Mucosa of rectum (tissue), 2 donors: ENCODE data around the gene RHBDF1.
A peak's percentile ranks its signal among the peaks of the same experiment; 100 is the strongest.

ENCODE experiments used
- H3K27ac ChIP-seq, 2 donors: one replicate each; pipeline ENCODE4 v1.7.0; 2013; ENCODE audit warnings: inconsistent platforms in 2 of 2, low read depth in 2 of 2, low read length in 2 of 2
- H3K27me3 ChIP-seq, 2 donors: one replicate each; pipeline ENCODE4 v1.7.0; 2013; ENCODE audit warnings: low read length in 2 of 2; ENCODE audit not compliant: control insufficient read depth in 2 of 2, insufficient read depth in 2 of 2
- H3K36me3 ChIP-seq, 2 donors: one replicate each; pipeline ENCODE4 v1.7.0; 2013; ENCODE audit warnings: low read length in 2 of 2; ENCODE audit not compliant: control insufficient read depth in 2 of 2, insufficient read depth in 2 of 2
- H3K4me1 ChIP-seq, 2 donors: one replicate each; pipeline ENCODE4 v1.7.0; 2013; ENCODE audit warnings: low read length in 2 of 2, mild to moderate bottlenecking in 1 of 2; ENCODE audit not compliant: control insufficient read depth in 2 of 2, insufficient read depth in 2 of 2
- H3K4me3 ChIP-seq, 2 donors: one replicate each; pipeline ENCODE4 v1.7.0; 2013; ENCODE audit warnings: low read length in 2 of 2
- H3K9ac ChIP-seq, 2 donors: one replicate each; pipeline ENCODE4 v1.7.0; 2013; ENCODE audit warnings: low read length in 2 of 2, low read depth in 1 of 2, mild to moderate bottlenecking in 1 of 2
- H3K9me3 ChIP-seq, 2 donors: one replicate each; pipeline ENCODE4 v1.7.0; 2013; ENCODE audit warnings: low read length in 2 of 2; ENCODE audit not compliant: control insufficient read depth in 2 of 2
- donor health status: healthy.
- donor health status: Normal muscosa, but diverticular disease.

The RHBDF1 gene

DNA sequence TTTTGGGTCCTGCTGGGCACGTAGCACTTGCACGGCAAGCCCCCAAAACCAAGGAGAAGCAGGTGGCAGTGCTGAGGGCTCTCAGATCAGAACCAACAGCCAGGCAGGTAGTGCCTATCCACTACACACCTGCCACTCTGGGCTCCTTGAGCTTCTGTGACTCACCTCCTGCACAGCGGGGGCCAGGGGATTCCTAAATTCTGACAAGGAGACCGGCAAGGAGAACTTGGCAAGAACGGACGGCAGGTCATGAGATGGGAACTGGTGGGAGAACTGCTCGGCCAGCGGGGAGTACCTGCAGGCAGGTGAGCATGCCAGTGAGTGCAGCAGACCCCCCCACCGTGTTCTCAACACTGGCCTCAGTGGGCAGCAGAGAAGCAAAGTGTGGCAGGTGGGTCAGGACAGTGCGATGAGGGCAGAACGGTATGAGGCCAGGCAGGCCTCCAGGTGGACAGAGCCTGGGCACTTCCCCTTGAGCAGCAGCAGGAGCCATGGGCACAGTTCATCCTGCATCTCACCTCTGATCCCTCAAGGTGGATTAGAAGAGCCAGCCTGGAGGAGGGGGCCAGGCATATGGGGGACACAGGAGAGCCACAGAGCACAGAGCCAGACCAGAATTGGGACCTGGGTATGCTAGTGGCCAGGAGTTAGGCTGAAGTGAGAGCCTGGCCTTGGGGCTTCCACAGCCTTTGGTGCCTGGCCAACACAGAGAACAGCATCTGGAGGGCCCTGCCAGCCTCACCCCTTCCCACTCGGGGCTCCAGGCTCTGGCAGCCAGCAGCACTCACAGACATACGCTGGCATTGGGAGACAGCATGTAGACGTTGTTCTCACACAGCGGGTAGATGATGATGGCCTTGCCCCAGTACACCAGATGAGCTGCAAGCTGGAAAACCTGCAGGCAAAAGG, 20.3 kb upstream of the RHBDF1 start:
- Histone ChIP-seq H3K27me3 (no peaks in the 10 kb centered on the region), H3K4me1 (no peaks in the 10 kb centered on the region), H3K36me3 (peaks cover 10 to 22% of the 10 kb centered on the region in 2 donors), H3K9ac (no peak overlapping the region), H3K4me3 (no peak overlapping the region), H3K27ac (no peak overlapping the region), H3K9me3 (no peaks in the 10 kb centered on the region)

DNA sequence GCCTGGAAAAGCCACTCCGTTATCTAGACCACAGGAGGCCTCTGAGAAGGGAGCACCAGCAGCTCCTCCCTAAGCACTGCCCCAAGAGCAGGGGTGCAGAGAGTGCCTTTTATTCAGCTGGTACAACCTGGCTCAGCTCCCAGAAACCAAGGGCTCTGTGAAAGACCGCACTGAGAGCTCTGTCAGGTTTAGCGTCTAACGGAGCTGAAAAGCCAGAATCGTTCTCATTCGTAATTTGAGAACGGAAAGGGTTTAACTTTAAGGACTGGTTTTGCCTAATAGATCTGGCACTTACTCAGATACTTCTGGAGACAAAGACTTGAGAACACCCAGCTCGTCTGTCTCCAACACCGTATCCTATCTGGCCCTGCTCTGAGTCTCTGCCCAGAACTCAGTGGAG, 19.1 kb upstream of the RHBDF1 start:
- Histone ChIP-seq H3K4me1 (no peaks in the 10 kb centered on the region), H3K9ac (no peak overlapping the region)

DNA sequence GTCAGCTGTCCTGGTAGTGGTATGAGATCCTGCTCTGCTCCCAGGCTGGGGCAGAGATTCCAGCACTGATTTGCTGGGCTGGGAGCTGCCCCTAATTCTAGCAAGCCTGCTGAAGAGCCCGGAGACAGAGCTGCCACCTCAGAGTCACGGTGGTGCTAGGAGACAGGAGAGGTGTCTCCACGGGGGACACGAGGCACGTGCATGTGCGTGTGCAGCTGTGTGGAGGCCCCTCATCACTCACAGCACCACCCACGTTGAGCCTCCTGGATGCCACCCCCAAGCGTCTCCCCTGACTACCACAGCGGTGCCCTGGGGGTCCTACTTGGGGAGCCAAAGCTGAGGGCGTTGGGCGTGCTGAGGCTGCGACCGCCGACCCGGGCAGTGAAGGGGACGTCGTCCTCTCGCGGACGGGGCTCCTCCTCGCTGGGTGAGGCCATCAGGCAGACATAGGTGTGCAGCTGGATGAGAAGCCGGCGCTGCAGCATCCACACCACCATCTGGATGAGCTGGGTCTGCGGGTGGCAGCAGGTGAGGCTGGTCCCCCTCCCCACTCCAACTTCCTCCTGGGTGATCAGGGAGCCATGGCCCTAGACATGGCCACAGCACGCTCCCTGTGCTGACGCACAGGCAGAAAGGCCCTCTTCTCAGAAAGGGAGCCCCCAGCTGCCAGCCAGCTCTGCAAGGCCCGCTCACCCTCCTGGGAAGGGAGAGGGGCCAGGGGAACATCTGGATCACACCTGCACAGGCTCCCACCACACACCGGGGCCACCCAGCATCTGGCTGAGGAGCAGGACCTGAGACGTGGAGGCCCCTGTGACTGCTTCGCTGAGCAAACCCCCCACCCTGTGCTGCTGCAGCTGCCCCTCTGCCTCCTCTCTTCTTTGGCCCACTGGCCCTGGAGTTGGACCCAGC, 17.2 kb upstream of the RHBDF1 start:
- no peak overlapping the region for H3K9ac ChIP-seq
- peaks cover 21 to 36% of the 10 kb centered on the region in 2 donors for H3K36me3 ChIP-seq
- H3K4me1 ChIP-seq, result peaks cover 5 to 7% of the 10 kb centered on the region in 2 donors
- no peaks in the 10 kb centered on the region for H3K9me3 ChIP-seq
- H3K27ac ChIP-seq, result no peak overlapping the region
- no peaks in the 10 kb centered on the region for H3K27me3 ChIP-seq
- no peak overlapping the region for H3K4me3 ChIP-seq

More for the DNA sequence above, 19.1 kb upstream of the RHBDF1 start:
- H3K36me3 ChIP-seq, result peaks cover 16 to 29% of the 10 kb centered on the region in 2 donors
- H3K4me3 ChIP-seq, result no peak overlapping the region
- no peaks in the 10 kb centered on the region for H3K9me3 ChIP-seq
- no peak overlapping the region for H3K27ac ChIP-seq
- H3K27me3 ChIP-seq, result no peaks in the 10 kb centered on the region

DNA sequence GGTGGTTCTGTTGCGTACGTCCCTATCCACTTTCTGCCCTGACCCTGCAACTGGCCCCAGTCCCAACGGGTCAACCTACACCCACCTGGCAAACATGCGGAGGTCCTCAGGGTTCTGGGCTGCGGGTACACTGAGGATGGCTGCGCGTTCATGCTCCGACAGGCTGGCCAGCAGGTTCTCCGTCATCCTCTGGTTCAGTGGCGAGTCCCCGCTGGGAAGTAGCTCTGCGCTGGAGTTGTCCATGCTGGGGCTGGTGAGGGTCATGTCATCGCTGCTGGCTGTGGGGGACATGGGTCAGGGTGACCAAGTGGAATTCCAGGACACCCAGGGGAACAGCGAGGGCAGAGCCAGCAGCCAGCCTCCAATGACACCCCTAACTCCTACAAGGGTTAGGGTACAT, 16.2 kb upstream of the RHBDF1 start:
- H3K4me1 ChIP-seq, result peaks cover 11 to 17% of the 10 kb centered on the region in 2 donors
- H3K9me3 ChIP-seq, result no peaks in the 10 kb centered on the region
- no peaks in the 10 kb centered on the region for H3K27me3 ChIP-seq
- H3K36me3 ChIP-seq, result peaks cover 23 to 36% of the 10 kb centered on the region in 2 donors
- no peak overlapping the region for H3K9ac ChIP-seq
- no peak overlapping the region for H3K4me3 ChIP-seq
- H3K27ac ChIP-seq, result no peak overlapping the region

DNA sequence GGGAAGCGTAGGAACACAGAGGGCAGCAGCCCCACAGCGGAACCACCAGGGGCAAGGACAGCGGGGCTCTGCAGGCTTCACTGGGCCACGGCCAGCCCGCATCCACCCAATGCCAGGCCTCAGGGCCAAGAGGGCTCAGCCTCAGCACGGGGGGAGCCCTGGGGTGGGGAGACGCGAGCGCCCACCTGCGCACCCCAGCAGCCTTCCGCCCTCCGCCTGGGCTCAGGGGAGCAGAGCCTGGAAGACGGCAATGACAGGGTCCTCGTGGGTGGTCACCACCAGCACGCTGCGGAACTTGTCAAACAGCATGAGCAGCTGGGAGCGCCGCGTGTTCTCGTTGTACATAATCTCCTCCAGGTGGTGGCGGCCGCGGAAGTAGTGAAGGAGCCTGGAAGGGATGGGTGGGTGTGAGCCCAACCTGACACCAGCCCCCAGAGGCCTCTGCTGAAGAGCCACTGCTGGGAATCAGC, 14.1 kb upstream of the RHBDF1 start:
- H3K4me1 ChIP-seq, result peaks cover 11 to 17% of the 10 kb centered on the region in 2 donors
- H3K36me3 ChIP-seq, result peaks cover 23 to 34% of the 10 kb centered on the region in 2 donors
- H3K27me3 ChIP-seq, result no peaks in the 10 kb centered on the region
- no peaks in the 10 kb centered on the region for H3K9me3 ChIP-seq
- H3K27ac ChIP-seq, result no peak overlapping the region
- no peak overlapping the region for H3K4me3 ChIP-seq
- H3K9ac ChIP-seq, result no peak overlapping the region

DNA sequence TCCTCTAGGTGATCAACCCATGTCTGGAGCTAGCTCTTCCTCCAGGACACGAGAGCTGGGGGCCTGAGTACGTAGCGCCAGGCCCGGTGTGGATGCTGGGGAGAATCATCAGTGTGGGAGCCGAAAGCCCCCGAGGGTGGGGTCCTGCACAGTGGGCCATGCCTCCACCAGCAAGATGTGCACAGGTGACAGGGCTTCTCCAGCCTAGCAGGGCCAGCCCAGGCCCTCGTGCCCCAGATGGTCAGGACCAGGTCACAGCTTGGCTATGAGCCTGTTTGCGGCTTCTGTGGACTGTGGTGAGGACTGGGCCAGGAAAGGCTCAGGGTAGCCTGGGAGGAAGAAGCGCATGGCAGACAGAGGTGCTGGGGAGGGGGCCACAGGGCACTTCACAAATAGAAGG, 13.4 kb upstream of the RHBDF1 start:
- peaks cover 23 to 34% of the 10 kb centered on the region in 2 donors for H3K36me3 ChIP-seq
- H3K4me3 ChIP-seq, result no peak overlapping the region
- no peaks in the 10 kb centered on the region for H3K9me3 ChIP-seq
- H3K27ac ChIP-seq, result no peak overlapping the region
- H3K4me1 ChIP-seq, result peaks cover 11 to 17% of the 10 kb centered on the region in 2 donors
- H3K9ac ChIP-seq, result no peak overlapping the region
- H3K27me3 ChIP-seq, result no peaks in the 10 kb centered on the region

DNA sequence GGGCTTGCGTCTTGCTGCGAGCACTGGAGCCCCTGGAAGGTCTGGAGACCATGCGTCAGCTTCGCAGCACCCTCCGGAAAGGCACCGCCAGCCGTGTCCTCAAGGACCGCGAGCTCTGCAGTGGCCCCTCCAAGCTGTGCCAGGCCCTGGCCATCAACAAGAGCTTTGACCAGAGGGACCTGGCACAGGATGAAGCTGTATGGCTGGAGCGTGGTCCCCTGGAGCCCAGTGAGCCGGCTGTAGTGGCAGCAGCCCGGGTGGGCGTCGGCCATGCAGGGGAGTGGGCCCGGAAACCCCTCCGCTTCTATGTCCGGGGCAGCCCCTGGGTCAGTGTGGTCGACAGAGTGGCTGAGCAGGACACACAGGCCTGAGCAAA, 13.0 kb upstream of the RHBDF1 start:
- H3K4me1 ChIP-seq, result peaks cover 11 to 17% of the 10 kb centered on the region in 2 donors
- H3K9ac ChIP-seq, result no peak overlapping the region

DNA sequence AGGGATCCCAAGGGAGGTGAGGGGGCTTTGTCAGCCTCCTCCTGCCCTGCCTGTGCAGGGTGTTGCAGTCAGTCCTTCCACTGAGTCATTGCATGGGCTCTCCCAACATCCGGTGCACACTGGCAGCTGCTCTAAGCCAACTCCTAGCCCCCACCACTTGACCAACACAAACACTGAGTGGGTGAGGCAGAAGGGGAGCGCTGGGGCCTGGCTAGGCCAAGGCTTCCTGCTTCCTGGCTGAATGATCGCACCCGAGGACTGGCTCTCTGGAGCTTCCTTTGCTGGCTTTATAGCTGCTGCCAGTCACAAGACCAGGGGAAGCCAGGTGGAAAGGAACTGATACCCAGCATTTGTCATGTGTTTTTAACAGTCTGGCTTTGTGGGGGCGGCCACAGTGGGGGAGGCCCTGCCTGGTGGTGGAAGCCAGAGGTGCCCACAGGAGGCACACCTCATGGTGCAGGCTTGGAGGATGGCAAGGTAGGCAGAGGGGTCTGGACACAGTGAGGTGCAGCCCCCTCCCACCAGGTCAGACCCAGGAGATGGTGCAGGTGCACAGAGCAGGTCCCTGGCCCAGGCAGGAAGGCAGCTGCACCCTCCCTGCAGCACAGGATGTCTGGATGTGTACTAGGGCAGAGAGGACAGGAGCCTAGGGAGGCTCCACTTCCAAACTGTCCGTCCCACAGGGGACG, 12.4 kb upstream of the RHBDF1 start:
- H3K9ac ChIP-seq, result no peak overlapping the region
- H3K4me1 ChIP-seq, result peaks cover 11 to 17% of the 10 kb centered on the region in 2 donors
- H3K36me3 ChIP-seq, result peaks cover 25 to 31% of the 10 kb centered on the region in 2 donors
- H3K27ac ChIP-seq, result peak overlapping the region; percentile 21 to 56
- no peaks in the 10 kb centered on the region for H3K9me3 ChIP-seq
- H3K27me3 ChIP-seq, result no peaks in the 10 kb centered on the region
- no peak overlapping the region for H3K4me3 ChIP-seq

More for the DNA sequence above, 13.0 kb upstream of the RHBDF1 start:
- Histone ChIP-seq H3K27me3 (no peaks in the 10 kb centered on the region), H3K4me3 (no peak overlapping the region), H3K9me3 (no peaks in the 10 kb centered on the region), H3K27ac (peak overlapping the region in 1 of 2 donors; percentile 56), H3K36me3 (peaks cover 23 to 32% of the 10 kb centered on the region in 2 donors)

DNA sequence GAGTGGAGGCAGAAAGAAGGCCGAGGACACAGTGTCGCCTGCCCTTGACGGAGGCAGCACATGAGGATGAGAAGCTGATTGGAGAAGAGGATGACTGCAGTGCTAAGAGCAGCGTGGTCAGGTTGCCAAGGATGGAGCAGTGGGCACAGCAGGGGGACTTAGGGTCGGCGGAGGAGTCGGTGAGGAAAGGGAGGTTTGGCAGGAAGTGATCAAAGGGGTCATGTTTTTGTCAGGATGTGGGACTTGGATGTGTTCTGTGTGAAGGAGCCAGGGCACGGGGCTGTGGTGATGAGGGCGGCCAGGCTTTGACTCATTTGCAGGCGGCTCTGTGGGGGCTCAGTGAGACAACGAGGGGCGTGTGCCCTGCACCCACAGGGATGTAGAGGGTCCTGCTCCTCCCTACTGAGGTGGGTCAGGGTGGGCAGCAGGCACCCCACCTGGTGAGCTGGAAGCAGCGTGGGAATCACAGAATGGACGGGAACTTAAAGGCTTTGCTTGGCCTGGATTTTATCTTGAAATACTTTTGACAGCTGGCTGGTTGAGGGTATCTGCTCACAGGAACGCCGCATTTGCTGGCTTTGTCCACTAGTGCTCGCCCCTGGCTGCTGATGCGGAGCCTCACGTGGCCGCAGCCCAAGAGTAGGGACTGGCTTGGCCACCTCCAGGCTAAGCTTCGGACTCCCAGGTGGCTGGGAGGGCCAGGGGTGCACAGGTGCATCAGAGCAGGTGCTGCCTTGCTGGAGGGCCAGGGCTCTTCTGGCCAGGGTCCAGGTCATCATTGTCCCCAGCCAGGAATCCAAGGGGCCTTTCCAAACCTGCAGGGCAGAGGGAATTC, 11.6 kb upstream of the RHBDF1 start:
- peak overlapping the region; percentile 21 to 56 for H3K27ac ChIP-seq
- peaks cover 22 to 28% of the 10 kb centered on the region in 2 donors for H3K36me3 ChIP-seq

More for the DNA sequence above, 11.6 kb upstream of the RHBDF1 start:
- no peak overlapping the region for H3K4me3 ChIP-seq
- H3K27me3 ChIP-seq, result no peaks in the 10 kb centered on the region
- peaks cover 12 to 18% of the 10 kb centered on the region in 2 donors for H3K4me1 ChIP-seq
- no peak overlapping the region for H3K9ac ChIP-seq
- H3K9me3 ChIP-seq, result no peaks in the 10 kb centered on the region
